Measurements from ENCODE around the gene E2F4. TPM values are rescaled to one million over a fixed set of nuclear protein-coding genes. Genes with fewer than 3 reads are reported as not detected.
A peak's percentile ranks its signal among the peaks of the same experiment; 100 is the strongest.

Gene E2F4
- polyA plus RNA-seq, 1 donor, result 67.6 TPM

DNA sequence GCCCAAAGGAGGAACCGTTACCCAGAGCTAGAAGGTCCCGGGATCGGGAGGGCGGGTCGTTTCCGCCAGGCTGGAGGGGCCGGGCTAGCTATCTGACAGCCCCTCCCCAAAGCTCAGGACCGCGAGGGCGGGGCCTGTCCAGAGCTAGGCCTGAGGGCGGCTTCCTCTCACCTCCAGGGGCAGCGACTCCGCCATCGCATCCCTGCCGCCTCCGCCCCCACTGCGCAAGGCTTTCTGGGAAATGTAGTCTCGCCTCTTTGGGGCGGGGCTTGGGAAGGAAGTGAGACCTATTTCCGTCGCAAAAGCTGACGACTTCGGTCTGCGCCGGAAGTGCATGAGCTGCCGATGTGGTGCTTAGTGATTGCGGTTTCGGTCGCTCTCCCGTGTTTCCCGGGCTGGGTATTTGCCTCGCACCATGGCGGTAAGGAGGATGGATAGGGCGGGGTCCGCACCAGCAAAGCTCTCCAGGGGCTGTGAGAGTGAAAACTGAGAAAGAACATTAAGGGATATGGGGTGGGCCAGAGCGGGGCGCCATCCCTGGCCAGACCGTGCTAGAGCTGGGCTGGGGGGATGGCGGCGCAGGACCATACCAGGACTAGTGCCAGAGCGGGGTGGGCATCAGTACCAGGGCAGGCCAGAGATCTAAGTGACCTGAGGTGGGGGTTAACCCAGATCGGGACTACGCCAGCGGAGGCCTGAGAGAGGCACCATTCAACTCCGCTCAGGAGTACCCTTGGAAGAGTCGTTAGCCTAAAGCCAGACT is 35.0 kb downstream of the E2F4 start, which contains the start of gene TMEM208:
TMEM208 (plus strand) TSS at position 327 of the 763 bp plus-strand sequence; CDS start at position 416, 89 bp downstream.
- H3K27me3 ChIP-seq (ENCODE audit: control insufficient read depth, insufficient read depth, low read length), result no peaks in the 10 kb centered on the region
- no CpG with 5 or more reads among the region's 46 CpGs for WGBS (ENCODE audit: insufficient coverage, low lambda C conversion rate)
- DNase-seq, result peak; percentile 97
- peak within 1 kb of the TSS; percentile 45 for H3K27ac ChIP-seq (ENCODE audit: low read length)
- H3K4me1 ChIP-seq (ENCODE audit: control insufficient read depth, insufficient read depth, low read length), result peaks cover 10% of the 10 kb centered on the region
- no peaks in the 10 kb centered on the region for H3K9me3 ChIP-seq (ENCODE audit: control insufficient read depth, low read depth, low read length)
- peaks cover 38% of the 10 kb centered on the region for H3K36me3 ChIP-seq (ENCODE audit: control insufficient read depth, insufficient read depth, low read length)
- peak within 1 kb of the TSS; percentile 100 for H3K4me3 ChIP-seq (ENCODE audit: low read length)

DNA sequence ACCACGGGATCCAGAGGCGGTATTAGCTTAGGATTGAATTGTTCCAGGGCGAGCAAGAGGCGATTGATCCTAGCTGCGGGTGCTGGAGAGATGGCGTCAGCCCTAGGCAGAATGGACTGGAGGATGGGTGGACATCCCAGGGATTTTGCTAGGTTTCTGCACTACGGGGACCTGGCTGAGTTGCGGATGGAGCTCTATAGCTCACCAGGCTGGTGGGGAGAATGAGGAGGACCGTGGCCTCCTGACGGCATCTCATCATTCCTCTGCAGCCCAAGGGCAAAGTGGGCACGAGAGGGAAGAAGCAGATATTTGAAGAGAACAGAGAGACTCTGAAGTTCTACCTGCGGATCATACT is 35.6 kb downstream of the E2F4 start:
- Histone ChIP-seq H3K4me3 (ENCODE audit: low read length) (peak overlapping the region; percentile 100), H3K27me3 (ENCODE audit: control insufficient read depth, insufficient read depth, low read length) (no peaks in the 10 kb centered on the region), H3K4me1 (ENCODE audit: control insufficient read depth, insufficient read depth, low read length) (peaks cover 10% of the 10 kb centered on the region), H3K27ac (ENCODE audit: low read length) (peak overlapping the region; percentile 45), H3K36me3 (ENCODE audit: control insufficient read depth, insufficient read depth, low read length) (peaks cover 39% of the 10 kb centered on the region), H3K9me3 (ENCODE audit: control insufficient read depth, low read depth, low read length) (no peaks in the 10 kb centered on the region)
- no CpG with 5 or more reads among the region's 12 CpGs for WGBS (ENCODE audit: insufficient coverage, low lambda C conversion rate)
- DNase-seq, result no peak

- Histone ChIP-seq H3K27ac (ENCODE audit: low read length) (no peak overlapping the region), H3K4me3 (ENCODE audit: low read length) (peak overlapping the region; percentile 100), H3K9me3 (ENCODE audit: control insufficient read depth, low read depth, low read length) (no peaks in the 10 kb centered on the region), H3K36me3 (ENCODE audit: control insufficient read depth, insufficient read depth, low read length) (peaks cover 39% of the 10 kb centered on the region), H3K4me1 (ENCODE audit: control insufficient read depth, insufficient read depth, low read length) (peaks cover 10% of the 10 kb centered on the region), H3K27me3 (ENCODE audit: control insufficient read depth, insufficient read depth, low read length) (no peaks in the 10 kb centered on the region)
- DNase-seq, result no peak
- WGBS (ENCODE audit: insufficient coverage, low lambda C conversion rate), result 93% methylated on average over 2 of the region's 9 CpGs
Observed at GRCh38 chr16:67228034-67228785, 36.3 kb downstream of the E2F4 start.

- no peaks in the 10 kb centered on the region for H3K27me3 ChIP-seq (ENCODE audit: control insufficient read depth, insufficient read depth, low read length)
- WGBS (ENCODE audit: insufficient coverage, low lambda C conversion rate), result no CpG with 5 or more reads among the region's 9 CpGs
- peaks cover 10% of the 10 kb centered on the region for H3K4me1 ChIP-seq (ENCODE audit: control insufficient read depth, insufficient read depth, low read length)
- peaks cover 42% of the 10 kb centered on the region for H3K36me3 ChIP-seq (ENCODE audit: control insufficient read depth, insufficient read depth, low read length)
- no peak overlapping the region for H3K4me3 ChIP-seq (ENCODE audit: low read length)
- H3K9me3 ChIP-seq (ENCODE audit: control insufficient read depth, low read depth, low read length), result no peaks in the 10 kb centered on the region
- no peak overlapping the region for H3K27ac ChIP-seq (ENCODE audit: low read length)
- DNase-seq, result no peak
Observed at GRCh38 chr16:67228905-67229304, 37.0 kb downstream of the E2F4 start.

DNA sequence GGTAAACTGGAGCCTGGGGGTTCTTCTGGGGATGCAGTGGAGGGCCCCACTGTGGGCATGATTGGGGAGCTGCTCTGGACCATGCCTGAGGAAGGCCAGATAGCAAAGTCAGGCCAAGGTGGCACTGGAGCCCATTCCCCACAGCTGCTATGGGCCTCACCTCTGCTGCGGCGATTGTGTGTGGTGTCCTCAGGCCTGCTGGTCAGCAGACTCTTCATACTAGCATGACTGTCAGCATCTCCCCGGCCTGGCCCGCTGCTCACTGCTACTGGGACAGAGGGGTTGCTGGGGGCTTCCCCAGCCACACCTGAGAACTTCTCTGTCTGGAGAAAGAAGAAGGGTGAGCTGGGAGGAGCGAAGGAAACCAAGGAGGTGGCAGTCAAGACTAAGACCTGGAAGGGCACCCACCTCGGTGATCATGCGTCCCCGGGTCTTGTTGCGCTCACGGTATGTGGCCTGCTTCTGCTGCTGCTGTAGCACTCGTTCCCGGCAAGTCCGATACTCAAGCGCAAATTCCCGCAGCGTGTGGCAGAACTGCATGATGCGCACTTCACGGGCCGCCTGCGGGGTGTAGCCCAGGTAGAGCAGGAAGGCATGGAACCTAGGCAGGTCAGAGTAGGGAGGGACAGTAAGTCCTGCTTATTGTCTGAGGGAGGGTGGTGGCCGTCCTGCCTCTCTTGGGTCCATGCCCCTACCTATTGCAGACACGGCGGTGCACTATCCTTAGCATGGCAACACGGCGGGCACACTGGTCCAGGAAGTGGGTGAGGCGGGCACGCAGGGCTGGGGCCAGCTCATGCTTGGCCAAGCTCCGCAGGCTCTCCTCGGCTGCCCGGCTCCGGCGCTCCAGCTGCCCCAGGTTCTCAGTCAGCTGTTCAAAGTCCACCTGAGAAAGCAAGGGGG is 38.2 kb downstream of the E2F4 start:
- Histone ChIP-seq H3K4me1 (ENCODE audit: control insufficient read depth, insufficient read depth, low read length) (peaks cover 10% of the 10 kb centered on the region), H3K36me3 (ENCODE audit: control insufficient read depth, insufficient read depth, low read length) (peaks cover 42% of the 10 kb centered on the region), H3K4me3 (ENCODE audit: low read length) (no peak overlapping the region), H3K27me3 (ENCODE audit: control insufficient read depth, insufficient read depth, low read length) (no peaks in the 10 kb centered on the region), H3K9me3 (ENCODE audit: control insufficient read depth, low read depth, low read length) (no peaks in the 10 kb centered on the region), H3K27ac (ENCODE audit: low read length) (no peak overlapping the region)
- WGBS (ENCODE audit: insufficient coverage, low lambda C conversion rate), result 100% methylated on average over 1 of the region's 32 CpGs
- no peak for DNase-seq

DNA sequence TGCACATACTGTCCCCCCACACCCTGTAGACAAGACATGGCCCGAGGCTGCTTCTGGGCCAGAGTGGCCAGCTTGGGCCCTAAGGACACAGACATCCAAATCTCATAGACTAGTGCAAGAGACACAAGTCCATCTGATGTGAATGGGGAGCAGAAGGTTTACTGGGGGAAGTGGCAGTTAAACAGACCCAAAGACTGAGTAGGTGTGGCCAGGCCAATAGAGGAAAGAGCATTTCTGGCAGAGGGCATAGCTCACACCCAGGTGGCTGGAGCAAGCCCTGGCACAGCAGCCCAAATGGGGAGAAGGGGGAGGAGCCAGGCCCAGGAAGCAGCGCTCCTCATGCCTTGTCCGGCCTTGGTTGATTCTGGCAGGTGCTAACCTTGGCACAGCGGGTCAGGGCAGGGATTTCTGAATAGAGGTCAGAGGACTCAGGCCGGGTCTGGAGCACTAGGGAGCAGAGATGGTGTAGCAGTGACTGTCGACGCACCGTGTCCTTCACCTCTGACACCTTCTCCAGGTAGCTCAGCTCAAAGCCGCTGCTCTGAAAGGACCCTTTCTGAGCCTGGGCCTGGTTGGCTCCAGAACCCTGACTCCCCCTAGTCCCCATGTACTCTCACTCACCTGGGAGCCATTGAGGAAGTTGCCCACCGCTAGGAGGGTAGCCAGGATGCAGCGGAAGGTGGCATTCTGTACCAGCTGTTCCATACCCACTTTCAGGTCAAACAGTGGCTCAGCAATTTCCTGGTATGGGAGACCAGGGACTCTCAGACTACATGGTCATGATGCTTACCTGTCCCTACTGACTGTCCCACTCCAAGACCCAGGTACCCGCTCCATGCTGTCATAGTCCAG is 39.1 kb downstream of the E2F4 start:
- Histone ChIP-seq H3K4me3 (ENCODE audit: low read length) (no peak overlapping the region), H3K27ac (ENCODE audit: low read length) (no peak overlapping the region), H3K36me3 (ENCODE audit: control insufficient read depth, insufficient read depth, low read length) (peaks cover 47% of the 10 kb centered on the region), H3K9me3 (ENCODE audit: control insufficient read depth, low read depth, low read length) (no peaks in the 10 kb centered on the region), H3K27me3 (ENCODE audit: control insufficient read depth, insufficient read depth, low read length) (no peaks in the 10 kb centered on the region), H3K4me1 (ENCODE audit: control insufficient read depth, insufficient read depth, low read length) (peaks cover 10% of the 10 kb centered on the region)
- WGBS (ENCODE audit: insufficient coverage, low lambda C conversion rate), result no CpG with 5 or more reads among the region's 12 CpGs
- DNase-seq, result no peak

GRCh38 chr16:67233596-67233995 is 41.6 kb downstream of the E2F4 start:
- Histone ChIP-seq H3K36me3 (ENCODE audit: control insufficient read depth, insufficient read depth, low read length) (peaks cover 57% of the 10 kb centered on the region), H3K4me1 (ENCODE audit: control insufficient read depth, insufficient read depth, low read length) (no peaks in the 10 kb centered on the region)
- no CpG with 5 or more reads among the region's 7 CpGs for WGBS (ENCODE audit: insufficient coverage, low lambda C conversion rate)

DNA sequence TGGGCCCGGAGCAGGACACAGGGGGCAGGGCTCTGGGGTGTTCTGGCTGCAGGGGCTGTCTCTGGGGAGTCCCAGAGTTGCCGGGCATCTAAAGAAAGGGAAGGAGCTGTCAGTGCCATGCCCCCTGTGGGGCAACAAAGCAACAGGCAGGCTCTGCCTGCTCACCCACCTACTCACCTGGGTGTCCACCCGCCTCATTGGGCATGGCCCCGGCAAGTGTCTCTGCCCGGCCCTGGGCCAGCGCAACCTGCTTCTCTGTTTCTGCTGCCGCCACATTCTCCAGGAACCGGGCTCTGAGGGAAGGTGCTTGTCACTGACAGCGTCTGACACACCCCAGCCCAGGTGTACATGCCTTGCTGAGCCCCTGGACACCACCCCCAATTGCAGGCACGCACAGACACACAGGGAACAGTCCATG is 42.2 kb downstream of the E2F4 start:
- H3K4me1 ChIP-seq (ENCODE audit: control insufficient read depth, insufficient read depth, low read length), result no peaks in the 10 kb centered on the region
- peaks cover 4% of the 10 kb centered on the region for H3K9me3 ChIP-seq (ENCODE audit: control insufficient read depth, low read depth, low read length)
- H3K27ac ChIP-seq (ENCODE audit: low read length), result no peak overlapping the region
- no peak overlapping the region for H3K4me3 ChIP-seq (ENCODE audit: low read length)
- no peaks in the 10 kb centered on the region for H3K27me3 ChIP-seq (ENCODE audit: control insufficient read depth, insufficient read depth, low read length)
- WGBS (ENCODE audit: insufficient coverage, low lambda C conversion rate), result no CpG with 5 or more reads among the region's 10 CpGs
- DNase-seq, result no peak
- peaks cover 54% of the 10 kb centered on the region for H3K36me3 ChIP-seq (ENCODE audit: control insufficient read depth, insufficient read depth, low read length)

More at GRCh38 chr16:67233596-67233995, 41.6 kb downstream of the E2F4 start:
- Histone ChIP-seq H3K4me3 (ENCODE audit: low read length) (no peak overlapping the region), H3K27ac (ENCODE audit: low read length) (no peak overlapping the region), H3K27me3 (ENCODE audit: control insufficient read depth, insufficient read depth, low read length) (no peaks in the 10 kb centered on the region), H3K9me3 (ENCODE audit: control insufficient read depth, low read depth, low read length) (peaks cover 4% of the 10 kb centered on the region)
- DNase-seq, result no peak

DNA sequence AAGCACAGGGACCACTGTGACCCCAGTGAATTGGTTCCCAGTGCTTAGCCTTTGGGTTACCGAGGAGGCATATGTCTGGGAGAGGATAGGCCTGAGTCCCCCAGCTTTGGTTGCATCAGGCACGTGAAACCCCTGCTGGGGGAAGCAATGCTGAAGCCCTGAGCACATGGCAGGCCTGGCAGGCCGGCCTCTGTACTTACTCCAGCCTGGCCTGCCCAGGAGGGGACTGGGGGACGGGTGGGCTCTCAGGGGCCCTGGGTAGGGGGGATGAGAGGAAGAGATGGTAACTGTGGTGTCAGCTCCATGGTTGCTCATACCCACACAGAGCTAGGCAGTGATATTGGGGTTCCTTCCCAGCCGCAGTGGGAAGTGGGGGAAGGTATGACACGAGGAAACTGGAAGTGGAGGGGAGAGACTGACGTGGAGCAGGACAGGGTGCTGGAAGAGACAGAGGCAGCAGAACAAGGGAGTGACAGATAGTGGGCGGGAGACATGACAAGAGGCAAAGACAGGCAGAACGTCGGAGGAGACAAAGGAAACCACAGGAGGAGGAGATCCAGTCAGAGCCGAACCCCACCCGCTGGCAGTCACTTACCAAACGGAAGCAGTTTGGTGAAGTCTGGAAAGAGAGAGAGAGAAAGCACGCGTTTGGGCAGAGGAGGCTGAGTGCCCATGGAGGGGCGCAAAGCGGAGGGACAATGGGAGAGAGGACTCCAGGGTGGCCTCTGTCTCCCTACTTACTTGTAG is 44.0 kb downstream of the E2F4 start:
- Histone ChIP-seq H3K27ac (ENCODE audit: low read length) (no peak overlapping the region), H3K36me3 (ENCODE audit: control insufficient read depth, insufficient read depth, low read length) (peaks cover 39% of the 10 kb centered on the region)
- no CpG with 5 or more reads among the region's 17 CpGs for WGBS (ENCODE audit: insufficient coverage, low lambda C conversion rate)

More for the DNA sequence above, 44.0 kb downstream of the E2F4 start:
- Histone ChIP-seq H3K27me3 (ENCODE audit: control insufficient read depth, insufficient read depth, low read length) (no peaks in the 10 kb centered on the region), H3K4me3 (ENCODE audit: low read length) (no peak overlapping the region), H3K9me3 (ENCODE audit: control insufficient read depth, low read depth, low read length) (peaks cover 4% of the 10 kb centered on the region), H3K4me1 (ENCODE audit: control insufficient read depth, insufficient read depth, low read length) (peaks cover 6% of the 10 kb centered on the region)
- no peak for DNase-seq

Data from large intestine (tissue), 3 donors.